Progenitor cell of endocrine pancreas (in vitro differentiated cells): ENCODE data around the gene ADAMTS10. TPM values are rescaled to one million over a fixed set of nuclear protein-coding genes. Genes with fewer than 3 reads are reported as not detected.
"Not testable (repeated sequence)": the region's sequence is repeated elsewhere in the genome, so short reads cannot be mapped to it uniquely, and the experiment has no call there.

Experiments used
- DNase-seq: peaks from one replicate; pipeline ENCODE4 v3.0.0; 2021; ENCODE audit warnings: low spot score; ENCODE audit not compliant: unreplicated experiment
- H3K27ac Mint-ChIP-seq: 2 replicates; pipeline ENCODE4 v1.8.0; 2021; ENCODE audit warnings: mild to moderate bottlenecking, moderate library complexity, mixed read lengths
- H3K27me3 Mint-ChIP-seq: 2 replicates; pipeline ENCODE4 v1.8.0; 2021; ENCODE audit warnings: mixed read lengths
- H3K36me3 Mint-ChIP-seq: 2 replicates; pipeline ENCODE4 v1.8.0; 2022; ENCODE audit warnings: mixed read lengths; ENCODE audit not compliant: insufficient read depth
- H3K4me1 Mint-ChIP-seq: 2 replicates; pipeline ENCODE4 v1.8.0; 2021; ENCODE audit warnings: low read depth, mixed read lengths
- H3K4me3 Mint-ChIP-seq: 2 replicates; pipeline ENCODE4 v1.8.0; 2021; ENCODE audit warnings: low read depth, mild to moderate bottlenecking, moderate library complexity, mixed read lengths
- H3K9me3 Mint-ChIP-seq: 2 replicates; pipeline ENCODE4 v1.8.0; 2021; ENCODE audit warnings: low read depth, mixed read lengths
- CTCF ChIP-seq: fragments of 200-600 bp; sonication (generic); IDR thresholded peaks from one replicate; pipeline ENCODE4 v1.5.0; 2021; ENCODE audit warnings: antibody characterized with exemption, mild to moderate bottlenecking; ENCODE audit not compliant: unreplicated experiment
- total RNA-seq: library from RNA; stranded (reverse); gene quantifications from 2 replicates; pipeline ENCODE4 v1.2.1, GENCODE V29; 2021

ADAMTS10 gene
- total RNA-seq, 1 donor from 2014 or later: 53.0 TPM

- Mint-ChIP-seq H3K4me3 (no peak overlapping the region), H3K27me3 (peaks cover 29% of the 10 kb centered on the region), H3K9me3 (no peaks in the 10 kb centered on the region), H3K36me3 (no peaks in the 10 kb centered on the region), H3K4me1 (no peaks in the 10 kb centered on the region), H3K27ac (no peak overlapping the region)
- TF ChIP-seq CTCF: no peak
- no peak for DNase-seq
These were observed 35.0 kb downstream of the ADAMTS10 start for GRCh38 chr19:8575467-8575997.

GRCh38 chr19:8574619-8574922, 35.9 kb downstream of the ADAMTS10 start:
- not testable (repeated sequence) for H3K9me3 Mint-ChIP-seq, H3K27ac Mint-ChIP-seq, H3K4me1 Mint-ChIP-seq, H3K36me3 Mint-ChIP-seq, H3K4me3 Mint-ChIP-seq, DNase-seq
- H3K27me3 Mint-ChIP-seq: peaks cover 29% of the 10 kb centered on the region

GRCh38 chr19:8573316-8573715, 37.2 kb downstream of the ADAMTS10 start:
- DNase-seq: no peak
- H3K27me3 Mint-ChIP-seq: peaks cover 18% of the 10 kb centered on the region
- TF ChIP-seq CTCF: no peak
- H3K27ac Mint-ChIP-seq: no peak overlapping the region
- no peaks in the 10 kb centered on the region for H3K9me3 Mint-ChIP-seq
- no peak overlapping the region for H3K4me3 Mint-ChIP-seq
- no peaks in the 10 kb centered on the region for H3K4me1 Mint-ChIP-seq
- H3K36me3 Mint-ChIP-seq: no peaks in the 10 kb centered on the region

GRCh38 chr19:8571006-8571411, 39.5 kb downstream of the ADAMTS10 start:
- Mint-ChIP-seq H3K4me1 (no peaks in the 10 kb centered on the region), H3K27me3 (peaks cover 5% of the 10 kb centered on the region), H3K4me3 (no peak overlapping the region), H3K36me3 (no peaks in the 10 kb centered on the region), H3K27ac (no peak overlapping the region), H3K9me3 (no peaks in the 10 kb centered on the region)
- no peak for DNase-seq
- no peak for TF ChIP-seq CTCF

GRCh38 chr19:8569066-8569771, 41.3 kb downstream of the ADAMTS10 start:
- H3K27me3 Mint-ChIP-seq: peaks cover 5% of the 10 kb centered on the region
- H3K36me3 Mint-ChIP-seq: no peaks in the 10 kb centered on the region
- no peaks in the 10 kb centered on the region for H3K9me3 Mint-ChIP-seq
- no peak overlapping the region for H3K27ac Mint-ChIP-seq
- no peak for DNase-seq
- H3K4me3 Mint-ChIP-seq: no peak overlapping the region
- H3K4me1 Mint-ChIP-seq: no peaks in the 10 kb centered on the region
- TF ChIP-seq CTCF: no peak

- Mint-ChIP-seq H3K27ac (no peak overlapping the region), H3K4me1 (no peaks in the 10 kb centered on the region), H3K4me3 (no peak overlapping the region), H3K9me3 (no peaks in the 10 kb centered on the region), H3K27me3 (no peaks in the 10 kb centered on the region), H3K36me3 (no peaks in the 10 kb centered on the region)
- no peak for TF ChIP-seq CTCF
- no peak for DNase-seq
These were observed 42.9 kb downstream of the ADAMTS10 start for GRCh38 chr19:8567522-8568172.
